MCF 10A (cell line): Measurements from ENCODE around the gene CACNG5. TPM values are rescaled to one million over a fixed set of nuclear protein-coding genes. Genes with fewer than 3 reads are reported as not detected.

Experiments
- BruUV-seq: library from RNA; stranded (reverse); fragments of 400-500 nt; replicated peaks from 2 replicates; lab custom pipeline; 2021; lab: Mats Ljungman, UMichigan
- CTCF ChIA-PET: fragments of 300-600 bp; sonication (Branson Sonifier 250); formaldehyde crosslinking; extraction: SDS; loops from one replicate; lab custom pipeline; 2021; ENCODE audit warnings: antibody characterized with exemption, inconsistent platforms; lab: Yijun Ruan, JAX
- POLR2A ChIA-PET: fragments of 300-600, 350-650 bp; sonication (Branson Sonifier 250); formaldehyde crosslinking; extraction: SDS; loops from one replicate; lab custom pipeline; 2020; ENCODE audit warnings: antibody characterized with exemption, inconsistent platforms; lab: Yijun Ruan, JAX
- DNase-seq: peaks from one replicate; pipeline ENCODE4 v3.0.0-alpha.2; 2018; ENCODE audit not compliant: unreplicated experiment
- H3K27ac Mint-ChIP-seq: one replicate; pipeline ENCODE4 v1.8.0; 2022; ENCODE audit warnings: mild to moderate bottlenecking, low read depth, mixed read lengths; ENCODE audit not compliant: unreplicated experiment
- H3K27me3 Mint-ChIP-seq: one replicate; pipeline ENCODE4 v1.8.0; 2022; ENCODE audit warnings: mixed read lengths; ENCODE audit not compliant: insufficient read depth, unreplicated experiment
- H3K36me3 Mint-ChIP-seq: one replicate; pipeline ENCODE4 v1.8.0; 2022; ENCODE audit warnings: mild to moderate bottlenecking, moderate library complexity, mixed read lengths; ENCODE audit not compliant: insufficient read depth, unreplicated experiment
- H3K4me1 Mint-ChIP-seq: one replicate; pipeline ENCODE4 v1.8.0; 2022; ENCODE audit warnings: mixed read lengths; ENCODE audit not compliant: insufficient read depth, unreplicated experiment
- H3K4me3 Mint-ChIP-seq: one replicate; pipeline ENCODE4 v1.8.0; 2022; ENCODE audit warnings: mild to moderate bottlenecking, moderate library complexity, mixed read lengths; ENCODE audit not compliant: unreplicated experiment
- H3K9me3 Mint-ChIP-seq: one replicate; pipeline ENCODE4 v1.8.0; 2022; ENCODE audit warnings: mixed read lengths; ENCODE audit not compliant: unreplicated experiment
- intact Hi-C: fragments of 100-400 bp; cut with micrococcal nuclease; formaldehyde crosslinking; loops from 2 replicates; pipeline ENCODE4 v1.14.1; 2022
- total RNA-seq: library from RNA; stranded (reverse); gene quantifications from 2 replicates; pipeline ENCODE4 v1.2.3, GENCODE V29; 2022
- TF ChIP-seq, protein P1 (sequence below): fragments of 200-600 bp; IDR thresholded peaks from one replicate; pipeline ENCODE4 v1.8.0; 2022; ENCODE audit warnings: antibody characterized with exemption, mild to moderate bottlenecking; ENCODE audit not compliant: unreplicated experiment

The CACNG5 gene
- total RNA-seq, 1 experiment from 2014 or later: not detected

DNA sequence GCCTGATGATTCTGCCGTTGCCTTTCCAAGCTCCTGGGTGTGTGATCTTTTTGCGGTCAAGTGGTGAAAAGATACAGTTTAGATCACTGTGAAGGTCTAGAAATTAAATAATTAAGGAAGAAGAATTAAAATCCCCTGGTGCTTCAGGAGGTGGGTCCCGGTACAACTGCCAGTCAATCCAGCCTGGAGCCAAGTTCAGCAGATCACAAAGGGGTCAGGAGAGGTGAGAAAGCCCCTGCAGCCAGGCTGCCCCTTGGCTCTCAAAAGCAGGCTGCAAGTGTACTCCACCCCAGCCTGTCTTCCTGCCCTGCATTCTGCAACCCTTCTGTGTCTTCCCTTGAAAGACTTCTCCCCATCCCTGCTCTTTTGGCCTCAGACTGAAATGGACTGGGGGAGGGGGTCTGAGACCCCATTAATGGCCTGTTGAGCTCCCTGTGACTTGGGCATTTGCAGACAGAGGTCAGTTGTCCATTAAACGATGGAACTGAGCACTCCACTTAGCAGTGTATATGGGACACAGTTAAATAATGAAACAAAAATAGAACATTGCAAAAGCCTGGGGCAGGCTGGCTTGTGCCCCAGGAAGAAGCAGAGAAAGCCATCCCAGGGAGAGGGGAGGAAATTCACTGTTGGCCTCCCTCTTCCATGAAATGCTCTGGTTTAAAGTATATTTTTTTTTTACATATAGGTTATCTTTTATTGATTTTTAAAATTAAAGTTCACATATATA lies 15.1 kb downstream of the CACNG5 start:
- no peak for DNase-seq

DNA sequence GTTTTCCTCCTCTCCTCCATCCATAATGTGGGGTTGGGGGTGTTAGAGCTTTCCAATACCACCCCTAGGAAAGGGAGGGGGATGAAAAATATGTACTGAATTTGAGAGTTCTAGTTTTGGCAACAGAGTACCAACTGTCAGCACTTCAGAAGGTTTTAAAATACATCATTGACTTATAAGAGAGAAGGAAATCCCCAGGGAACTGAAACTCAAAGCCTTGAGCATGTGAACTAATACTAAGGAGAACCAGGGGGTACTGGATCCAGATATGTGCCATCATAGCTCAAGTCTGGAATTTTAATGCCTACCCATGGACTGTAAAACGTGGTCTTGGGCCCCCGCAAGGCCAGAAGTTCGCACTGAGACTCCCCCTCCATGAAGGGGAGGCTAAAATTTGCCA lies 15.8 kb downstream of the CACNG5 start:
- H3K27ac Mint-ChIP-seq: no peak overlapping the region
- H3K36me3 Mint-ChIP-seq: no peaks in the 10 kb centered on the region
- no peaks in the 10 kb centered on the region for H3K4me1 Mint-ChIP-seq
- TF ChIP-seq, protein P1, sequence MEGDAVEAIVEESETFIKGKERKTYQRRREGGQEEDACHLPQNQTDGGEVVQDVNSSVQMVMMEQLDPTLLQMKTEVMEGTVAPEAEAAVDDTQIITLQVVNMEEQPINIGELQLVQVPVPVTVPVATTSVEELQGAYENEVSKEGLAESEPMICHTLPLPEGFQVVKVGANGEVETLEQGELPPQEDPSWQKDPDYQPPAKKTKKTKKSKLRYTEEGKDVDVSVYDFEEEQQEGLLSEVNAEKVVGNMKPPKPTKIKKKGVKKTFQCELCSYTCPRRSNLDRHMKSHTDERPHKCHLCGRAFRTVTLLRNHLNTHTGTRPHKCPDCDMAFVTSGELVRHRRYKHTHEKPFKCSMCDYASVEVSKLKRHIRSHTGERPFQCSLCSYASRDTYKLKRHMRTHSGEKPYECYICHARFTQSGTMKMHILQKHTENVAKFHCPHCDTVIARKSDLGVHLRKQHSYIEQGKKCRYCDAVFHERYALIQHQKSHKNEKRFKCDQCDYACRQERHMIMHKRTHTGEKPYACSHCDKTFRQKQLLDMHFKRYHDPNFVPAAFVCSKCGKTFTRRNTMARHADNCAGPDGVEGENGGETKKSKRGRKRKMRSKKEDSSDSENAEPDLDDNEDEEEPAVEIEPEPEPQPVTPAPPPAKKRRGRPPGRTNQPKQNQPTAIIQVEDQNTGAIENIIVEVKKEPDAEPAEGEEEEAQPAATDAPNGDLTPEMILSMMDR: no peak
- CTCF ChIA-PET: interaction anchor here (1.2 kb wide), 1 partner anchor 123 kb away, joined by 3 read pairs; no protein-coding TSS in a partner anchor
- H3K9me3 Mint-ChIP-seq: peaks cover 8% of the 10 kb centered on the region
- no peak overlapping the region for H3K4me3 Mint-ChIP-seq
- POLR2A ChIA-PET: interaction anchor here (0.9 kb wide), 1 partner anchor 20 kb away, joined by 3 read pairs; no protein-coding TSS in a partner anchor
- H3K27me3 Mint-ChIP-seq: peaks cover 19% of the 10 kb centered on the region
- intact Hi-C loops: no loop called here
- no peak for DNase-seq
- no TSS peak for BruUV-seq

More for the DNA sequence above, 15.1 kb downstream of the CACNG5 start:
- no peak overlapping the region for H3K4me3 Mint-ChIP-seq
- ChIA-PET POLR2A (interaction anchor here (0.7 kb wide), 1 partner anchor 438 kb away, joined by 3 read pairs; no protein-coding TSS in a partner anchor), CTCF (no interaction called here)
- no peaks in the 10 kb centered on the region for H3K36me3 Mint-ChIP-seq
- TF ChIP-seq, protein P1: no peak
- H3K27ac Mint-ChIP-seq: no peak overlapping the region
- peaks cover 26% of the 10 kb centered on the region for H3K27me3 Mint-ChIP-seq
- BruUV-seq: no TSS peak
- intact Hi-C loops: no loop called here
- H3K9me3 Mint-ChIP-seq: peaks cover 8% of the 10 kb centered on the region
- H3K4me1 Mint-ChIP-seq: no peaks in the 10 kb centered on the region

DNA sequence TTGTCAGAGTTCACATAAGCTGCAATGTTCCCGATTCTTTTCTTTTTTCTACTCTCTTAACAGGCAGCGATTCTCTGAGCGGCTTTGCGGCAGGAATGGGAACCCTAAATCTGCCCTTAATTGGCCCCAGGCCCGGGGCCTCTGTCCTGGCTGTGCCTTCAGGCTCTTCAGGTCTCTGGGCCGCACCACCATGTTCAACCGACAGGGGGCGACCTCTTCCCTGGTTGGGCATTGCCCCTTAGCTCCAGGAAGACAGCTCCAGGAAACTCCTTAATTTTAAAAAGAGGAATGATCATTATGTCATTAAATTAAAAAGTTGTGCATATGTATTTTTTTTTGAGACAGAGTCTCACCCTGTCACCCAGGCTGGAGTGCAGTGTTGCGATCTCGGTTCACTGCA lies 20.3 kb downstream of the CACNG5 start:
- Mint-ChIP-seq H3K36me3 (no peaks in the 10 kb centered on the region), H3K4me1 (no peaks in the 10 kb centered on the region), H3K27ac (no peak overlapping the region), H3K9me3 (peaks cover 8% of the 10 kb centered on the region), H3K4me3 (no peak overlapping the region), H3K27me3 (peaks cover 32% of the 10 kb centered on the region)
- TF ChIP-seq, protein P1: no peak
- no TSS peak for BruUV-seq
- intact Hi-C loops: no loop called here
- POLR2A ChIA-PET: no interaction called here
- DNase-seq: no peak
- CTCF ChIA-PET: interaction anchor here (0.7 kb wide), 1 partner anchor 10 kb away, joined by 3 read pairs; no protein-coding TSS in a partner anchor

DNA sequence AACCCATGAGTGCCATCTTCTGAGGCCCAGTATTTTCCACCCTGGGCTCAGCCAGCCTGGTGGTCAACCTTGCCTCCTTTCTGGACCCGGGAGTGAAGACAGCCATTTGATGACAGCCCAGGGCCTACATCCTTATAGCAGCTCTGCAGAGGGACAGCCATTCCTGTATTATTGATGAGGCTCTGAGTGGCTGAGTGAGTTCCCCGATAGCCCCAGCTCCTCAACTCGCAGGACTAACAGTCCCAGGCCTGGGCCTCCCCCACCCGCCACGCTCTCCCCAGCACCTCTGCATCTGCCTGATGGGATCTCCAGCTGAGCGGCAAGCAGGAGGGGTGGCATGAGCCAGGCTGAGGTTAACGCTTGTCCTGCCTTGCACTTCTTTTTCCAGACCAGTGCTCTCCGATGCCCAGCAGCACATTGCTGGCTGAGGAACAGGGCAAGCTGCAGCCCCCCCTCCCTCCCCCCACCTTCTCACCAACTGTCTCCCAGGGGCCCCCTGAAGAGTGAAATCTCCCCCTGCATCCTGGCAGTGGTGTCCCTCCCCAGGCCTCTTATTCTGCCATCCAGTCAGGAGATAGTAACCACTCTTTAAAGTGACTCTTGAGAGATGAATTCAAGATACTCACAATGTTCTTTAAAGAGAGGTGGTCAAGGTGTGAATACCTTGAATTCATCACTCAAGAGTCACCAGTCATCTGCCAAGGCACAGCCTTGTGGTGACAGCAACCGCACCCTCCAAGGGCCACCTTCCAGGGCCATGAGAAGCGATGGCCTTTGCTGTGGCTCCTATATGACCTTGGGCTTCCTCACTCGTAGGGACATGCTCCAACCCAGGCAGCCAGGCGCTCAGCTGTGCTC lies 23.5 kb downstream of the CACNG5 start:
- intact Hi-C loops: no loop called here

More for the DNA sequence above, 23.5 kb downstream of the CACNG5 start:
- Mint-ChIP-seq H3K27ac (no peak overlapping the region), H3K36me3 (no peaks in the 10 kb centered on the region), H3K27me3 (peaks cover 47% of the 10 kb centered on the region), H3K9me3 (peaks cover 8% of the 10 kb centered on the region), H3K4me3 (no peak overlapping the region), H3K4me1 (no peaks in the 10 kb centered on the region)
- POLR2A ChIA-PET: no interaction called here
- BruUV-seq: no TSS peak
- TF ChIP-seq, protein P1: no peak
- DNase-seq: no peak
- CTCF ChIA-PET: no interaction called here
